Loucy (cell line): Measurements from ENCODE around the gene GSG1L.

Experiments
- H2AFZ ChIP-seq: fragments of 200-600 bp; sonication (generic); 2 replicates; pipeline ENCODE4 v1.6.0; 2016; ENCODE audit warnings: antibody characterized with exemption, mild to moderate bottlenecking, low read length, moderate library complexity
- H3F3A ChIP-seq: fragments of 200-600 bp; 2 replicates; pipeline ENCODE4 v1.6.0; 2016; ENCODE audit warnings: antibody characterized with exemption, low read depth, mild to moderate bottlenecking
- H3K27me3 ChIP-seq: fragments of 200-600 bp; sonication (generic); 2 replicates; pipeline ENCODE4 v1.6.1; 2014; ENCODE audit warnings: low read length, mild to moderate bottlenecking; ENCODE audit not compliant: insufficient read depth, poor library complexity, severe bottlenecking
- H3K36me3 ChIP-seq: fragments of 200-600 bp; sonication (generic); 2 replicates; pipeline ENCODE4 v1.6.1; 2016; ENCODE audit warnings: low read length; ENCODE audit not compliant: insufficient read depth
- H3K4me1 ChIP-seq: fragments of 200-600 bp; sonication (generic); 2 replicates; pipeline ENCODE4 v1.5.1; 2014; ENCODE audit warnings: low read length, mild to moderate bottlenecking; ENCODE audit not compliant: insufficient read depth, poor library complexity, severe bottlenecking
- H3K4me2 ChIP-seq: fragments of 200-600 bp; sonication (generic); 2 replicates; pipeline ENCODE4 v1.6.0; 2014; ENCODE audit warnings: antibody characterized with exemption, low read length, low read depth, mild to moderate bottlenecking; ENCODE audit not compliant: poor library complexity, severe bottlenecking
- H3K4me3 ChIP-seq: fragments of 200-600 bp; sonication (generic); 2 replicates; pipeline ENCODE4 v1.5.1; 2014; ENCODE audit warnings: low read length, mild to moderate bottlenecking, mixed read lengths; ENCODE audit not compliant: poor library complexity, severe bottlenecking
- H3K79me2 ChIP-seq: fragments of 200-600 bp; sonication (generic); 2 replicates; pipeline ENCODE4 v1.6.1; 2014; ENCODE audit warnings: low read length; ENCODE audit not compliant: insufficient read depth
- H3K9ac ChIP-seq: fragments of 200-600 bp; sonication (generic); 2 replicates; pipeline ENCODE4 v1.6.0; 2014; ENCODE audit warnings: mild to moderate bottlenecking, low read depth, low read length, moderate library complexity; ENCODE audit not compliant: poor library complexity, severe bottlenecking
- H3K9me2 ChIP-seq: fragments of 200-600 bp; sonication (generic); replicated peaks from 2 replicates; pipeline ENCODE4 v1.6.1; 2016; ENCODE audit warnings: low read depth, low read length, mixed read lengths
- H3K9me3 ChIP-seq: fragments of 200-600 bp; sonication (generic); 2 replicates; pipeline ENCODE4 v1.6.1; 2014; ENCODE audit warnings: mild to moderate bottlenecking, antibody characterized with exemption, low read length, low read depth; ENCODE audit not compliant: insufficient read depth
- H4K20me1 ChIP-seq: fragments of 200-600 bp; sonication (generic); 2 replicates; pipeline ENCODE4 v1.6.0; 2014; ENCODE audit warnings: antibody characterized with exemption, low read length, mild to moderate bottlenecking; ENCODE audit not compliant: insufficient read depth, poor library complexity, severe bottlenecking
- CTCF ChIP-seq: fragments of 200-600 bp; sonication (generic); conservative IDR thresholded peaks from 2 replicates; pipeline ENCODE4 v1.5.1; 2014; ENCODE audit warnings: mild to moderate bottlenecking, antibody characterized with exemption, low read length
- EZH2phosphoT487 ChIP-seq: fragments of 200-600 bp; IDR thresholded peaks from 2 replicates; pipeline ENCODE4 v1.6.1; 2018; ENCODE audit warnings: antibody characterized with exemption, mild to moderate bottlenecking, moderate library complexity, borderline replicate concordance

The GSG1L gene

GRCh38 chr16:27753563-27753962 is 310.0 kb downstream of the GSG1L start:
- no peaks in the 10 kb centered on the region for H3K9me2 ChIP-seq
- no peak overlapping the region for H3K9ac ChIP-seq
- peaks cover 5% of the 10 kb centered on the region for H3K4me1 ChIP-seq
- no peak overlapping the region for H3K4me3 ChIP-seq
- TF ChIP-seq EZH2phosphoT487 (no peak), CTCF (no peak)
- H2AFZ ChIP-seq, result no peak overlapping the region
- no peaks in the 10 kb centered on the region for H3K27me3 ChIP-seq
- H3K4me2 ChIP-seq, result no peak overlapping the region
- no peaks in the 10 kb centered on the region for H3K36me3 ChIP-seq
- H4K20me1 ChIP-seq, result no peaks in the 10 kb centered on the region
- H3F3A ChIP-seq, result no peaks in the 10 kb centered on the region
- H3K79me2 ChIP-seq, result no peaks in the 10 kb centered on the region
- H3K9me3 ChIP-seq, result no peaks in the 10 kb centered on the region

- H3K27me3 ChIP-seq, result no peaks in the 10 kb centered on the region
- H3K4me2 ChIP-seq, result no peak overlapping the region
- H3K9ac ChIP-seq, result no peak overlapping the region
- no peaks in the 10 kb centered on the region for H3K36me3 ChIP-seq
- no peak for TF ChIP-seq CTCF
- TF ChIP-seq EZH2phosphoT487, result no peak
- no peak overlapping the region for H3K4me3 ChIP-seq
- H4K20me1 ChIP-seq, result no peaks in the 10 kb centered on the region
- no peaks in the 10 kb centered on the region for H3K9me3 ChIP-seq
- no peaks in the 10 kb centered on the region for H3K79me2 ChIP-seq
- H3F3A ChIP-seq, result no peaks in the 10 kb centered on the region
- no peaks in the 10 kb centered on the region for H3K9me2 ChIP-seq
- H2AFZ ChIP-seq, result no peak overlapping the region
- peaks cover 5% of the 10 kb centered on the region for H3K4me1 ChIP-seq
These were observed 311.3 kb downstream of the GSG1L start for GRCh38 chr16:27752241-27752640.

GRCh38 chr16:27751676-27752075 is 311.8 kb downstream of the GSG1L start:
- Histone ChIP-seq H3K9me3 (no peaks in the 10 kb centered on the region), H2AFZ (no peak overlapping the region), H3F3A (no peaks in the 10 kb centered on the region), H3K4me3 (no peak overlapping the region), H4K20me1 (no peaks in the 10 kb centered on the region), H3K27me3 (no peaks in the 10 kb centered on the region), H3K36me3 (no peaks in the 10 kb centered on the region), H3K9me2 (no peaks in the 10 kb centered on the region), H3K9ac (no peak overlapping the region), H3K4me1 (peaks cover 5% of the 10 kb centered on the region), H3K4me2 (no peak overlapping the region), H3K79me2 (no peaks in the 10 kb centered on the region)
- TF ChIP-seq CTCF, result no peak
- no peak for TF ChIP-seq EZH2phosphoT487
